Measurements from ENCODE around the gene MIOS. TPM values are rescaled to one million over a fixed set of nuclear protein-coding genes. Genes with fewer than 3 reads are reported as not detected.
"Not testable (repeated sequence)": the region's sequence is repeated elsewhere in the genome, so short reads cannot be mapped to it uniquely, and the experiment has no call there.

The MIOS gene
- total RNA-seq, 4 donors from 2014 or later, result 37.2 to 48.7 (median 42.6) TPM

DNA sequence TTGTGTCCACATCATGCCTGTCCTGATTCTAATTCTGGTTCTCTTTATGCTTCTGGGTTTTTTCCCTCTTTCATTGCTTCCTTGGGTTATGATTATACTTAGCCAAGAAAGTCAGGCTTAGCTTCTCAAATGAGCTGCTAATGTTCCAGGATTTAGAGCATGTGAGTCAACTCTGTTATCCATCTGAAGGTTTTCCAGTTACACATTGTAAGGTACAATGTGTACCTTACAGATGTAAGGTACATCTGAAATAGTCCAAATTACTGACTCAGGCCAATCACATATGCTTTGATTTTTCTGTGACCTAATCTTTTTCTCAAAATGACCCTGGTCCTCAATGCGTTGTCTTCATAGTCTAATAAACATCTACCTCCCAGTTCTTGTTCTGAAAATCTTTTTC is 13.3 kb upstream of the MIOS start:
- intact Hi-C loops (cut with DNase I), result loop anchor here (10.0 kb wide), 1 partner anchor 579 kb away; no protein-coding TSS in a partner anchor
- Histone ChIP-seq H3K27me3 (no peaks in the 10 kb centered on the region), H3K27ac (no peak overlapping the region), H3K9me3 (no peaks in the 10 kb centered on the region), H3K4me3 (replicated peaks in 1 of 3) (no peak overlapping the region), H3K36me3 (no peaks in the 10 kb centered on the region), H3K4me1 (no peaks in the 10 kb centered on the region)
- DNase-seq, result no peak
- TF ChIP-seq, protein P1, sequence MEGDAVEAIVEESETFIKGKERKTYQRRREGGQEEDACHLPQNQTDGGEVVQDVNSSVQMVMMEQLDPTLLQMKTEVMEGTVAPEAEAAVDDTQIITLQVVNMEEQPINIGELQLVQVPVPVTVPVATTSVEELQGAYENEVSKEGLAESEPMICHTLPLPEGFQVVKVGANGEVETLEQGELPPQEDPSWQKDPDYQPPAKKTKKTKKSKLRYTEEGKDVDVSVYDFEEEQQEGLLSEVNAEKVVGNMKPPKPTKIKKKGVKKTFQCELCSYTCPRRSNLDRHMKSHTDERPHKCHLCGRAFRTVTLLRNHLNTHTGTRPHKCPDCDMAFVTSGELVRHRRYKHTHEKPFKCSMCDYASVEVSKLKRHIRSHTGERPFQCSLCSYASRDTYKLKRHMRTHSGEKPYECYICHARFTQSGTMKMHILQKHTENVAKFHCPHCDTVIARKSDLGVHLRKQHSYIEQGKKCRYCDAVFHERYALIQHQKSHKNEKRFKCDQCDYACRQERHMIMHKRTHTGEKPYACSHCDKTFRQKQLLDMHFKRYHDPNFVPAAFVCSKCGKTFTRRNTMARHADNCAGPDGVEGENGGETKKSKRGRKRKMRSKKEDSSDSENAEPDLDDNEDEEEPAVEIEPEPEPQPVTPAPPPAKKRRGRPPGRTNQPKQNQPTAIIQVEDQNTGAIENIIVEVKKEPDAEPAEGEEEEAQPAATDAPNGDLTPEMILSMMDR (IDR thresholded peaks at IDR 0.05), result no peak
- no peak for TF ChIP-seq POLR2A (IDR thresholded peaks at IDR 0.05)
- WGBS, 2 donors, result 95 to 96% methylated on average over 1 of the region's 1 CpG

DNA sequence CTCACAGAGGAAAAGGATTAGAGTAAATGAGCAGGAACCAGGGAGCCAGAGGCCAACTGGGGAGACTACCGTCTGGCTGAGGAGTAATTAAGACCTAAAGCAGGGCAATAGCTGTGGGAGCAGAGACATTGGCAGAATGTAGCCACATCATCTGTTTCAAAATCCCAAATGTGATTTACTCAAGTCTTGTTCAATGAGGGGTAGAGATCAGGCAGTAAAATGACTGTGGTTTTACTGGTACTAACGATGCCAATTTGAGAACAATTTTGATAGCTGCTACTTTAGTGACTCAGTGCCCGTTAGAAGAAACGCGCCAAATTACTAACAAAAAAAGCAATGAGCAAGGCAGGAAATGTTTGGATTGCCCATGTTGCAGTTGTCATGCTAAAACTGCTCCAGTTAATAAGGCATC is 12.7 kb upstream of the MIOS start:
- 87 to 90% methylated on average over 5 of the region's 5 CpGs for WGBS, 2 donors
- no peak overlapping the region for H3K27ac ChIP-seq
- TF ChIP-seq POLR2A (IDR thresholded peaks at IDR 0.05), result no peak
- TF ChIP-seq, protein P1 (IDR thresholded peaks at IDR 0.05), result no peak
- intact Hi-C loops (cut with DNase I), result loop anchor here (10.0 kb wide), 1 partner anchor 579 kb away; no protein-coding TSS in a partner anchor
- H3K36me3 ChIP-seq, result no peaks in the 10 kb centered on the region
- no peak for DNase-seq
- H3K9me3 ChIP-seq, result no peaks in the 10 kb centered on the region
- no peaks in the 10 kb centered on the region for H3K4me1 ChIP-seq
- H3K27me3 ChIP-seq, result no peaks in the 10 kb centered on the region
- no peak overlapping the region for H3K4me3 ChIP-seq (replicated peaks in 1 of 3)

DNA sequence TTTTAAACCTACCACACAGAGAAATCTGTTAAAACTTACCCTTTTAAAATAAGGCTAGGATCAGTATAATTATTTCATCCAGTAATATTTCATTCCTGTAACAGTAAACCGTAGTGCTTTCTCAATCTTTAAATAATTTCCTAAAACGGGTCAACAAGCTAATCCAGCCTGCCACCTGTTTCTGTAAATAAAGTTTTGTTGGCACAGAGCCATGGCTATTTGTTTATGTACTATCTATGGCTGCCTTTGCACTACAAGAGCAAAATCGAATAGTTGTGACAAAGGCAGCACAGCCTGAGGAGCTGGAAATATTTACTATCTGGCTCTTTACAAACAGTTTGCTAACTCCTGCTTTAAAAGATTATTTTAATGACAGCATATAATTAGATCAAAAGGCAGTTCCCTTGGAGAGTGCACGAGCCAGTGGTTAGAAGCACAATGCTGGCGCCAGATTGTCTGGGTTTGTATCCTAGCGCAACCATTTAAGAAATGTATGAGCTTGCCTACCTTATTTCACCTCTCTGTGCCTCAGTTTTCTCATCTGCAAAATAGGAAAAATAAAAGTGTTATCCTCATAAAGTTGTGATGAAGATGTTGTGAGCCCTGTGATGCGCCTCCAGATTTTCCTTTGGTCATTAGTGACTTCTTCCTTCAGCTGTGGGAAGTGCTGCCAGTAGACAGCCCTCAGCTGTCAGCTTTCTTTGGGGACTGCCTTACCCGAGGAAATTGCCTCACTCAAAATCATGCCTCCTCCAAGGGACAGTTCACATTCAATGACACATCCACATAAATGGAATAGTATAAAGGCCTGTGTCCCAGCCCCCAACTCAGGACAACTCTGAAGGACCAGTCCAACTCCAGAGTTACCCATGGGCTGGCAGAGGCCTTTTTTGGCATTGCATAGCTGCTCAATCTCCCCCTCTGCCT is 11.8 kb upstream of the MIOS start:
- DNase-seq, result no peak
- no peaks in the 10 kb centered on the region for H3K36me3 ChIP-seq
- no peaks in the 10 kb centered on the region for H3K9me3 ChIP-seq
- no peak overlapping the region for H3K4me3 ChIP-seq (replicated peaks in 1 of 3)
- H3K27me3 ChIP-seq, result no peaks in the 10 kb centered on the region
- H3K27ac ChIP-seq, result no peak overlapping the region
- TF ChIP-seq, protein P1 (IDR thresholded peaks at IDR 0.05), result no peak
- no peak for TF ChIP-seq POLR2A (IDR thresholded peaks at IDR 0.05)
- WGBS, 2 donors, result 72 to 78% methylated on average over 8 of the region's 8 CpGs
- intact Hi-C loops (cut with DNase I), result loop anchor here (10.0 kb wide), 1 partner anchor 580 kb away; no protein-coding TSS in a partner anchor
- H3K4me1 ChIP-seq, result no peaks in the 10 kb centered on the region

DNA sequence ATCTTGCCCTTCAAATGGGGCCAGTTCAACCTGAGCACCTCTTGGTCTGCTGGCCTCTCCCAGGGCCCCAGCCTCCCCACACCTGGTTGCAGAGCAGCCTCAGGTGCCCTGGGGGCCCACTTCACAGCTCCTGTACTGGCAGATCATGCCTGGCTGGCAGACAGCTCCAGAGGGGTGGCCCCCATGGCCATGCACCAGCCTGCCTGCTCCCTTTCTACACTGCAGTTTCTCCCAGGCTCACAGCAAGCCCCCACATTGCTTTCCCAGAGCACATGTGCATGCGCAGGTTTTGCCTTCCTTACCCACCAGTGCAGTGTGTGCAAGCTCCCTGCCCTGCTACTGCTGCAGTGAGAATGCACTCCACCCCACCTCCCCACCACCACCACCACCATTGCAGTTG is 9.8 kb upstream of the MIOS start:
- DNase-seq, result no peak
- H3K4me1 ChIP-seq, result no peaks in the 10 kb centered on the region
- H3K36me3 ChIP-seq, result no peaks in the 10 kb centered on the region
- H3K27me3 ChIP-seq, result no peaks in the 10 kb centered on the region
- no peak for TF ChIP-seq POLR2A (IDR thresholded peaks at IDR 0.05)
- TF ChIP-seq, protein P1 (IDR thresholded peaks at IDR 0.05), result no peak
- no peak overlapping the region for H3K4me3 ChIP-seq (replicated peaks in 1 of 3)
- H3K27ac ChIP-seq, result no peak overlapping the region
- intact Hi-C loops (cut with DNase I), result loop anchor here (10.0 kb wide), 1 partner anchor 582 kb away; no protein-coding TSS in a partner anchor
- WGBS, 2 donors, result 93 to 100% methylated on average over 1 of the region's 1 CpG
- H3K9me3 ChIP-seq, result no peaks in the 10 kb centered on the region

DNA sequence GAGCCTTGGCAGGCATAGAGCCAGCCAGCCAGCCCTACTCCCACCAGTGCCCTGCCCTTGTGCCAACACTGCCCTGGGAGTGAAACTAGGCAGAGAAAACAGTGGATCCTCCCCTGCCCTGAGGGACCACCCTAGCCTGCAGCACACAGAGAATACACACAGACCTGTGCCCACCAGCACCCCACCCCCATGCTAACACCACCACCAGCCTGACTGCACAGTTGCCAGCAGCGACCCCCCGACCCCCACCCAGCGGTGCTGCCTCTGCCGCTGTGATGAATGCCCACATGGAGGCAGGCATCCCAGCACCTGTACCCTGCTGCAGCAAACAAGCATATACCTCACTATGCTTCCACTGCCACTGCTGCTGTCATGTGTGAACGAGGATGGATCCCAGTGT is 9.4 kb upstream of the MIOS start:
- intact Hi-C loops (cut with DNase I), result loop anchor here (10.0 kb wide), 1 partner anchor 582 kb away; no protein-coding TSS in a partner anchor
- no peak for DNase-seq
- Histone ChIP-seq H3K4me1 (no peaks in the 10 kb centered on the region), H3K4me3 (replicated peaks in 1 of 3) (no peak overlapping the region), H3K9me3 (no peaks in the 10 kb centered on the region), H3K27me3 (no peaks in the 10 kb centered on the region), H3K27ac (no peak overlapping the region), H3K36me3 (no peaks in the 10 kb centered on the region)
- TF ChIP-seq, protein P1 (IDR thresholded peaks at IDR 0.05), result no peak
- no peak for TF ChIP-seq POLR2A (IDR thresholded peaks at IDR 0.05)
- 93 to 96% methylated on average over 5 of the region's 5 CpGs for WGBS, 2 donors

DNA sequence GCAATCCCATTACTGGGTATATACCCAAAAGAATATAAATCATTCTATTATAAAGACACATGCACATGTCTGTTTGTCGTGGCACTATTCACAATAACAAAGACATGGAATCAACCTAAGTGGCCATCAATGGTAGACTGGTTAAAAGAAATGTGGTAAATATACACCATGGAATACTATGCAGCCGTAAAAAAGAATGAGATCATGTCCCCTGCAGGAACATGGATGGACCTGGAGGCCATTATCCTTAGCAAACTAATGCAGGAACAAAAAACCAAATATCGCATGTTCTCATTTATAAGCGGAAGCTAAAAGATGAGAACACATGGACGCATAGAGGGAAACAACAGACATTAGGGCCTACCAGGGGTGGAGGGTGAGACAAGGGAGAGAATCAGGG is 5.1 kb upstream of the MIOS start:
- 97 to 98% methylated on average over 5 of the region's 5 CpGs for WGBS, 2 donors
- H3K36me3 ChIP-seq; H3K9me3 ChIP-seq; H3K4me3 ChIP-seq (replicated peaks in 1 of 3); DNase-seq; H3K27me3 ChIP-seq; H3K27ac ChIP-seq; intact Hi-C loops (cut with DNase I): not testable (repeated sequence)
- peaks cover 4 to 15% of the 10 kb centered on the region in 2 donors for H3K4me1 ChIP-seq

Data from thyroid gland (tissue), 4 donors.